Progenitor cell of endocrine pancreas (in vitro differentiated cells): Measurements from ENCODE around the gene NEMP1. TPM values are rescaled to one million over a fixed set of nuclear protein-coding genes. Genes with fewer than 3 reads are reported as not detected.
"Not testable (repeated sequence)": the region's sequence is repeated elsewhere in the genome, so short reads cannot be mapped to it uniquely, and the experiment has no call there.

ENCODE experiments used
- DNase-seq: peaks from one replicate; pipeline ENCODE4 v3.0.0; 2021; ENCODE audit warnings: low spot score; ENCODE audit not compliant: unreplicated experiment
- H3K27ac Mint-ChIP-seq: 2 replicates; pipeline ENCODE4 v1.8.0; 2021; ENCODE audit warnings: mild to moderate bottlenecking, moderate library complexity, mixed read lengths
- H3K27me3 Mint-ChIP-seq: 2 replicates; pipeline ENCODE4 v1.8.0; 2021; ENCODE audit warnings: mixed read lengths
- H3K36me3 Mint-ChIP-seq: 2 replicates; pipeline ENCODE4 v1.8.0; 2022; ENCODE audit warnings: mixed read lengths; ENCODE audit not compliant: insufficient read depth
- H3K4me1 Mint-ChIP-seq: 2 replicates; pipeline ENCODE4 v1.8.0; 2021; ENCODE audit warnings: low read depth, mixed read lengths
- H3K4me3 Mint-ChIP-seq: 2 replicates; pipeline ENCODE4 v1.8.0; 2021; ENCODE audit warnings: low read depth, mild to moderate bottlenecking, moderate library complexity, mixed read lengths
- H3K9me3 Mint-ChIP-seq: 2 replicates; pipeline ENCODE4 v1.8.0; 2021; ENCODE audit warnings: low read depth, mixed read lengths
- total RNA-seq: library from RNA; stranded (reverse); gene quantifications from 2 replicates; pipeline ENCODE4 v1.2.1, GENCODE V29; 2021
- TF ChIP-seq, protein P1 (sequence below): fragments of 200-600 bp; sonication (generic); IDR thresholded peaks from one replicate; pipeline ENCODE4 v1.5.0; 2021; ENCODE audit warnings: antibody characterized with exemption, mild to moderate bottlenecking; ENCODE audit not compliant: unreplicated experiment

NEMP1 gene
- total RNA-seq, 1 donor from 2014 or later = 24.2 TPM

DNA sequence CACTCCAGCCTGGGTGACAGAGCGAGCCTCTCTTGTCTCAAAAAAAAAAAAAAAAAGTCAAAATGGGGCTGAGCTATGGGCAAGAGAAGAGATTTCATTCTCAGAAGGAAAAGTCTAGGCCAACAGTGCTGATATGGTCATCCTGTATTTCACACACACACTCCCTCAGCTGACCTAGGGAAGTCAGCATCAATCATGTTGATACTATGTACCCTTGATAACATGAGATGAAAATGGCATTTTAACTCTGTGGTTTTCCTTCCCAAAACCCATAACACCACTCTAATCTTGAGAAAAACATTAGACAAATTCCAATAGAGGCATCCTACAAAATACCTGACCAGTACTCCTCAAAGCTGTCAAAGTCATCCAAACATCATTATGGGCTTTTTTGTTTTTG lies 2.3 kb upstream of the NEMP1 start:
- TF ChIP-seq, protein P1, sequence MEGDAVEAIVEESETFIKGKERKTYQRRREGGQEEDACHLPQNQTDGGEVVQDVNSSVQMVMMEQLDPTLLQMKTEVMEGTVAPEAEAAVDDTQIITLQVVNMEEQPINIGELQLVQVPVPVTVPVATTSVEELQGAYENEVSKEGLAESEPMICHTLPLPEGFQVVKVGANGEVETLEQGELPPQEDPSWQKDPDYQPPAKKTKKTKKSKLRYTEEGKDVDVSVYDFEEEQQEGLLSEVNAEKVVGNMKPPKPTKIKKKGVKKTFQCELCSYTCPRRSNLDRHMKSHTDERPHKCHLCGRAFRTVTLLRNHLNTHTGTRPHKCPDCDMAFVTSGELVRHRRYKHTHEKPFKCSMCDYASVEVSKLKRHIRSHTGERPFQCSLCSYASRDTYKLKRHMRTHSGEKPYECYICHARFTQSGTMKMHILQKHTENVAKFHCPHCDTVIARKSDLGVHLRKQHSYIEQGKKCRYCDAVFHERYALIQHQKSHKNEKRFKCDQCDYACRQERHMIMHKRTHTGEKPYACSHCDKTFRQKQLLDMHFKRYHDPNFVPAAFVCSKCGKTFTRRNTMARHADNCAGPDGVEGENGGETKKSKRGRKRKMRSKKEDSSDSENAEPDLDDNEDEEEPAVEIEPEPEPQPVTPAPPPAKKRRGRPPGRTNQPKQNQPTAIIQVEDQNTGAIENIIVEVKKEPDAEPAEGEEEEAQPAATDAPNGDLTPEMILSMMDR = no peak
- no peak overlapping the region for H3K27ac Mint-ChIP-seq

DNA sequence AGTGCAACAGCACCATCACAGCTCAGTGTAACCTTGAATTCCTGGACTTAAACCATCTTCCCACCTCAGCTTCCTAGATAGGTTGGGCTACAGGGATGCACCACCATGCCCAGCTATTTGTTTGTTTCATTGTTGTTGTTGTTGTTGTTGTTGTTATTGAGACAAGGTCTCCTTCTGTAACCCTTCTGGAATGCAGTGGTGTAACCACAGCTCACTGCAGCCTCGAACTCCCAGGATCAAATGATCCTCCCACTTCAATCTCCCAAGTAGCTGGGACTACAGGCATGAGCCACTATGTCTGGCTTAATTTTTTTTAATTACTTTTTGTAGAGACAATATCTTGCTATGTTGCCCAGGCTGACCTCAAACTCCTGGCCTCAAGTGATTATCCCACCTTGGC lies 1.2 kb upstream of the NEMP1 start:
- Mint-ChIP-seq H3K4me3 (no peak overlapping the region), H3K4me1 (peaks cover 7% of the 10 kb centered on the region), H3K9me3 (no peaks in the 10 kb centered on the region)

More for the DNA sequence above, 2.3 kb upstream of the NEMP1 start:
- Mint-ChIP-seq H3K27me3 (no peaks in the 10 kb centered on the region), H3K36me3 (no peaks in the 10 kb centered on the region), H3K4me1 (peaks cover 17% of the 10 kb centered on the region), H3K4me3 (no peak overlapping the region), H3K9me3 (no peaks in the 10 kb centered on the region)
- no peak for DNase-seq

DNA sequence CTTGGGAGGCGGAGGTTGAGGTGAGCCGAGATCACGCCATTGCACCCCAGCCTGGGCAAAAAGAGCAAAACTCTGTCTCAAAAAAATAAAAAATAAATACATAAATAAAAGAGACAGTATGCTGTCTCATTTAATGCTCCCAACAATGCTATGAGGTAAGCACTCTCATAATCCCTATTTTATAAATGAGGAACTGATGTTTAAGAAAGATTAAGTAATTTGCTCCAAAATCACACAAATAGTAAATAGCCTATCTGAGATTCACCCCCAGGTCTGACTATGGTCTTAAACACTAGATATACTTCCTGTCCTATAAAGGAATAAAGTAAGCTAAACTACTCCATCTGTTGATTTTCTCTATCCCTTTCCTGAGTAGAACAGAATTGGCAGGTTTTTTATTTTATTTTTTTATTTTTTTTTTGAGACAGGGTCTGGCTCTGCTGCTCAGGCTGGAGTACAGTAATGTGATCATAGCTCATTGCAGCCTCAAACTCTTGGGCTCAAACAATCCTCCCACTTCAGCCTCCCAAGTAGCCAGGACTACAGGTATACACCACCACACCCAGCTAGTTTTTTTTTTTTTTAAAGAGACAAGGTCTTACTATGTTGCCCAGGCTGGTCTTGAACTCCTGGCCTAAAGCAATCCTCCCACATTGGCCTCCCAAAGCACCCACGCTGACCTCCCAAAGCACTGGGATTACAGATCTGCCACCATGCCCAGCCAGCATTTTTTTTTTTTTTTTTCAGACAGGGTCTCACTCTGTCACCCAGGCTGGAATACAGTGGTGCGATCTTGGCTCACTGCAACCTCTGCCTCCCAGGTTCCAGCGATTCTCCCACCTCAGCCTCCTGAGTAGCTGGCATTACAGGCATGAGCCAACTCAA lies 4.8 kb downstream of the NEMP1 start:
- H3K9me3 Mint-ChIP-seq, H3K4me3 Mint-ChIP-seq, H3K27ac Mint-ChIP-seq, H3K4me1 Mint-ChIP-seq, H3K27me3 Mint-ChIP-seq, H3K36me3 Mint-ChIP-seq, DNase-seq: not testable (repeated sequence)

More for the DNA sequence above, 1.2 kb upstream of the NEMP1 start:
- no peak for DNase-seq
- Mint-ChIP-seq H3K27me3 (no peaks in the 10 kb centered on the region), H3K36me3 (no peaks in the 10 kb centered on the region), H3K27ac (no peak overlapping the region)
- TF ChIP-seq, protein P1 = no peak

DNA sequence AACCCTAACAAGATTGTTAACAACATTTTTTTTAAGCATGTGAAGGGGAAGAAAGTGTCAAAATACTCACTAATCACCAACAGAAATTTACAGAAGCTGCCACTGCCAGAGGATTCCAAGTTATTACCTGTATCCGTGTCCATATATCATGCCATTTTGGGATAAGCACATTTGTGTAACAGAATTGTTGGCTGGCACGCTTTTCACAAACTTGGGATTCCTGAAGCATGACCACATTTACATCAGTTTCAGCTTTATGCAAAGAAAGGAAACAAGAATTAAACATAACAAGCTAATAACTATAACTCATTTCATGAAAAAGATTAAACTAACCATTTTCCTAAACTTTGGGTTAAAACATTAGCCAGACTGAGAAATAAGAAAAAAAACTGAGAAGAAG lies 5.9 kb downstream of the NEMP1 start:
- Mint-ChIP-seq H3K27ac (no peak overlapping the region), H3K36me3 (peaks cover 10% of the 10 kb centered on the region), H3K9me3 (no peaks in the 10 kb centered on the region), H3K4me1 (peaks cover 4% of the 10 kb centered on the region), H3K4me3 (no peak overlapping the region), H3K27me3 (no peaks in the 10 kb centered on the region)
- TF ChIP-seq, protein P1 = no peak
- no peak for DNase-seq

- no peaks in the 10 kb centered on the region for H3K27me3 Mint-ChIP-seq
- H3K27ac Mint-ChIP-seq = peak overlapping the region; percentile 31
- H3K4me1 Mint-ChIP-seq = peaks cover 2% of the 10 kb centered on the region
- H3K9me3 Mint-ChIP-seq = no peaks in the 10 kb centered on the region
- TF ChIP-seq, protein P1 = peak; percentile 84
- H3K36me3 Mint-ChIP-seq = peaks cover 10% of the 10 kb centered on the region
- DNase-seq = no peak
- no peak overlapping the region for H3K4me3 Mint-ChIP-seq
Observed at GRCh38 chr12:57069523-57069922, 9.1 kb downstream of the NEMP1 start.

DNA sequence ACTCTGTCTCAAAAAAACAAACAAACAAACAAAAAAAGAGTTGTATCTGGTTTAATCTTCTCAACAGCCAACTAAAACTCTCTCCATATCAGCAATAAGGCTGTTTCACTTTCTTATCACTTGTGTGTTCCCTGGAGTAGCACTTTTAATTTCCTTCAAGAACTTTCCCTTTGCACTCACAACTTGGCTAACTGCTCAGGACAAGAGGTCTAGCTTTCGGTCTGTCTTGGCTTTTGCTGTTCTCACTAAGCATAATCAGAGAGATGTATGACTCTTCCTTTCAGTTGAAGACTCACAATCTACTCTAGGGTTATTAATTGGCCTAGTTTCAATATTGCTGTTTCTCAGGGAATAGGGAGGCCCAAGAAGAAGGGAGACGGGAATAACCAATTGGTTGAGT lies 12.3 kb downstream of the NEMP1 start:
- H3K27me3 Mint-ChIP-seq = no peaks in the 10 kb centered on the region
- DNase-seq = no peak
- no peak overlapping the region for H3K4me3 Mint-ChIP-seq
- H3K9me3 Mint-ChIP-seq = no peaks in the 10 kb centered on the region
- no peak overlapping the region for H3K27ac Mint-ChIP-seq
- H3K4me1 Mint-ChIP-seq = peaks cover 2% of the 10 kb centered on the region
- peaks cover 9% of the 10 kb centered on the region for H3K36me3 Mint-ChIP-seq
- TF ChIP-seq, protein P1 = no peak
